Activated T-helper 1 cell treated with Interleukin-2 at 50 U/mL for 16 hours (primary cell): Measurements from ENCODE around the gene PRRC2A.

Experiments
- DNase-seq: peaks from one replicate; pipeline ENCODE4 v3.0.0-alpha.2; 2020; ENCODE audit warnings: low read depth

Gene PRRC2A

DNA sequence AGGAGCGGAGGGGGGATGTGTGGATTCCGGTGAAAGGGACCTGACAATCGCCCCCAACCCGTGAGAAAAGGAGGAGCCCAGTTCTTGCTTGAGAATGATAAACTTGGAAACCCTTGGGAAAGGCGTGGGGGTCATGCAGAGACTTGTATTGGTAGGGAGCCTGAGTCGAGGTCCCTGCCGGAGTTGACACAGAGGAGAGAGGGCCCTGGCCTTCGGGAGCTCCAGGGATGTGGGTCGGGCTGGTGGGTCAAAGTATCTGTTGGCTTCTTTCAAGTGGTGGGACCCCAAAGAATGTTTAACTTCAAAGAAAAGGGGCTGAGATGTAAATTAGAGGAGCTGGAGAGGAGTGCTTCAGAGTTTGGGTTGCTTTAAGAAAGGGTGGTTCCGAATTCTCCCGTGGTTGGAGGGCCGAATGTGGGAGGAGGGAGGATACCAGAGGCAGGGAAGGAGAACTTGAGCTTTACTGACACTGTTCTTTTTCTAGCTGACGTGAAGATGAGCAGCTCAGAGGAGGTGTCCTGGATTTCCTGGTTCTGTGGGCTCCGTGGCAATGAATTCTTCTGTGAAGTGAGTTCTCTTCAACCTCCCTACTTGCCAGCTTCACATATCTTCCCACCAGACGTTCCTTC lies 45.9 kb downstream of the PRRC2A start:
- DNase-seq, result no peak

DNA sequence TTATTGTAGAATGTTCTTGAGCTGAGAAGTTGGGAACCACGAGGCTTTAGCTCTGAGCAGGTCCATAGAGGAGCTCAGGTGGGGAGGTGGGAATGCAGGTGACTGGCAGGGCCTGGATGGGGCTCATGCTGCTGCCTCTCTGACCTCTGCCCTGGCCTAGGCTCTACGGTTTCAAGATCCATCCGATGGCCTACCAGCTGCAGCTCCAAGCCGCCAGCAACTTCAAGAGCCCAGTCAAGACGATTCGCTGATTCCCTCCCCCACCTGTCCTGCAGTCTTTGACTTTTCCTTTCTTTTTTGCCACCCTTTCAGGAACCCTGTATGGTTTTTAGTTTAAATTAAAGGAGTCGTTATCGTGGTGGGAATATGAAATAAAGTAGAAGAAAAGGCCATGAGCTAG lies 49.2 kb downstream of the PRRC2A start, which contains the start of gene LY6G5B:
TSS of gene LY6G5B (plus strand) at position 301 of the 400 bp plus-strand sequence. CDS start 975 bp downstream, outside the sequence.
- DNase-seq, result no peak

DNA sequence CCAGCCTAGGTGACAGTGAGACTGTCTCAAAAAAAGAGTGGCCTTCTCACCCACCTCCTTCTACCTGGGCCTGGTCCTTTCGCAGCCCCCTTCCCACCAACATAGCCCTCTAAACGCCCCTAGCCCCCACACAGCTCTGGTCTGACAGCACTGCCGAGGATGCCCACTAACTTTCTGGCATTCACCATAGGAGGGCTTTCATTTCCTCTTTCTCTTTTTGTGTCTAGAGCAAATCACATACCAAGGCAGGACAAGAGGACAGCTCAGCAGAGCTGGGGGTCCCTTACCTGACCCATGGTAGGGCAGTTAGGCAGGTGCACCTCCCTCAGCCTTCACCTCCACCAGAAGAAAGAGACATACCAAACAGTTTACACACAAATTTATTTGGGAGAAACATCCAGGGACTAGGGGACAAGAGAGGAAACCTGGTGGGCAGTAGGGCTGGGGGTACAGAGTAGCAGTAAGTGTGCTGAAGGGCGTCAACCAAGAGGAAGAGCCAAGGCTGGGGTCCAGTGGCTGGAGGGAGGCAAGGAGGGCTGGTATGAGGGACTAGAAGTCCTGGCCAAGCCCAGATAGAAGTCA lies 55.9 kb downstream of the PRRC2A start:
- DNase-seq, result no peak

DNA sequence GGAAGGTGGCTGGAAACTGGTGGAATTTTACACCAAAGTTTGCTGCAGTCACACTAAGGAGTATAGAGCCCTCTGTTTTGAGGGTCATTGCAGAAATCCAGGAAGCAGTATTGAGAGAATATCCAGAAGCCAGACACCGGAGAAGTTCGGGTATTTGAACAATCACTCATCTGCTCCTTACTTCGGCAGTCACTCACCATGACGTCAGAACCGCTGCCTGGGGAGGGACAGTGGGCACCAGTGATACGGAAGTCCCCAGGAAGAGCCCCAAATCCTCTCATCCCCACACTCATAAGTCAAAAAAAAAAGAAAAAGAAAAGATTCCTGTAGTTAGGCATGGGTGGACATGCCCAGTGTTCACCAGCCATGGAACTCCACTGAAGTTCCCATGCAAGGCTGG lies 56.4 kb downstream of the PRRC2A start:
- DNase-seq, result no peak

DNA sequence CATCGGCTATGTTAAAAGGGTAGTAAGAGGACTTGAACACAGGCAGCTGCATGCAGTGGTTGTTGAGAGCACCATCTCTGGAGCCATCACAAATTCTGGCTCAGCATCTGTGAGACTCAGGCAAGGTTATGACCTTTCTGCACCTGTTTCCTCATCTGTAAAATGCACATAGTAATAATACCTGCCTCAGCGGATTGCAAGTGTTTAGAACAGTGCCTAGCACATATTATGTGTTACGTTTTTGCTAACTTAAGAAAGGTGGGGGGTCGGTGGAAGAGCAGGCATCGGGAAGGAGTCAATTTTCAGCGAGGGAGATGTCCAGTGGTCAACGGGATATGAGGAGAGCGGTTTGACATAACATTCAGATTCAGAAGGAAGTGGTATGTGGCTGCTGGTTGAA lies 57.4 kb downstream of the PRRC2A start:
- no peak for DNase-seq

DNA sequence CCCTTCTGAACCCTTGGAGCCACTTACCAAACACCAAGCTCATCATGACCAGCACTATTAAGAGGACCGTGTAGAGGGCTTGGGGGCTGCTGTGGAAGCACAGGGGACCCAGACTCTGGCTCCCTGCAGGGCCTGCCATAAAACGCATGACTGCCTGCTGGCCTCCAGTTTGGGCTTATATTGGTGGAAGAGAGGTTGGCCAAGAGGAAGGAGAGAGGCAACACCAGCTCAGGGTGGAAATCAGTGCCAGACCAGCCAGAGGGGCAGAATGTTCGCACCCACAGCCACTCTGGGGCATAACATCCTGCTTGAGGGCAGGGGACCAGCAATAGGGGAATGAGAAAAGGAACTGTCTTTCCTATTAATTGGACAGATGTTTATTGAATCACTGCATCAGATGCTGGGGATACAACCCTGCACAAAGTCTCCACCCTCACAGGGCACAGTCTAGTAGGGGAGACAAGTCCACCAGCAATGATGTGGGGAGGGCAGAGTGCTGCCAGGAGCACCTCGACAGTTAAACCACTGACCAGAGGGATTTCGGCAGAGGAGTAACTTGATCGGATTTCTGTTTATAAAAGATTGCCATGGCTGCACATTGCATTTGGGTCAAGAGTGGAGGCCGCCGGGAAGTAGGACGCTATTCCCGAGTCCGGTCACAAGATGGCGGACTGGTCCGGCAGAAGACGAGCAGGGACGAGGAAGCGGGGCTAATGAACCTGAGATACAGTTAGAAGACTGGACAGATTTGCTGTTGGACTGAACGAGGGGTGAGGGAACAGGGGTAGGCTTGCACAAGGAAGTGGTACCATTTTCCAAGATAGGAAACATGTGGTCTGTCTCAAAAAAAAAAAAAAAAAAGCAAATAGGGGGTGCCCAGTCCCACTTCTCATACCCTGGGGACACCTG lies 60.0 kb downstream of the PRRC2A start, which contains the start of gene LY6G5C:
TSS of gene LY6G5C (minus strand) at position 842 of the 909 bp plus-strand sequence. CDS start at position 148, 694 bp downstream.
- peak; percentile 38 for DNase-seq

DNA sequence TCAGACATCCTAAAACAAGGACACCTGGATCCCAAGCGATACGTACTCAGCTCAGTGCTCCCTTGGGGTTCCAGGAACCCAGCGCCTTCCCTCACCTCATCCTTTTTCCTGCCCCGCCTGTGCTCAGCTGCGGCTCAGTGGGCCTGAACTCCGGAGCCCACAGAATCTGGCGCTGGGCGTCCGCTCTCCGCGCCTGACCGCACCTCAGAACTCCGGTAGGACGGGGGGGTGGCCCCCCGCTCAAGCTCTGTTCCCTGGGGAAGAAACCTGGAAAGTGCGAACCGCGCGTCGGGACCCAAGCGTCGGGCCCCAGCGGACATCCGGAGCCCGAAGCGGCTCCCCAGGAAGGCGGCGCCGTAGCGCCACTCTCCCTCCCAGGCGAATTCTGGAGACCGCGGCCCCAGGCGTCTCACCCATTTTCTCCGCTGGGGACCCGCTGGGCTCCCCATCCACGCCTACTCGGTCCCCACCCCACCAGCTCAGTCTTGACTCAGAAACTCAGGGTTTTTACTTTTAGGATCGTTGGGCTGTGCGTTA lies 60.7 kb downstream of the PRRC2A start:
- peak; percentile 31 for DNase-seq

DNA sequence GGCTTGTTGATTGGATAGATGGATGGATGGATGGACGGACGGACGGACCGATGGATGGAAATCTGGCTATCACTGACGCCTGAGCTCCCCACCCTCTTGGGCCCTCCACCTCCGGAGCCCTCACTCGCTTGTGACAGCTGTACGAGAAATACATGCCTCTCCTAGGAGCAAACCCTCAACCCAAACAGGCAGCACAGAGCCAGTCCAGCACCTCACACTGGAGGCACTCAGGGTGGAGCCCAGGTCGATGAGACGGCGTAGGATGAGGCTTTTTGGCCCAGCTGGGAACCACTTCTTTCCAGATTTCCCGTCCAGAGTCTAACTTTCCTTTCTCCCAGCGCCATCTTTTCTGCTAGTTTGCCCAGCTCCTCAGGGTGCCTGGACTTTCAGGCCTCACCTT lies 63.1 kb downstream of the PRRC2A start:
- DNase-seq, result no peak

DNA sequence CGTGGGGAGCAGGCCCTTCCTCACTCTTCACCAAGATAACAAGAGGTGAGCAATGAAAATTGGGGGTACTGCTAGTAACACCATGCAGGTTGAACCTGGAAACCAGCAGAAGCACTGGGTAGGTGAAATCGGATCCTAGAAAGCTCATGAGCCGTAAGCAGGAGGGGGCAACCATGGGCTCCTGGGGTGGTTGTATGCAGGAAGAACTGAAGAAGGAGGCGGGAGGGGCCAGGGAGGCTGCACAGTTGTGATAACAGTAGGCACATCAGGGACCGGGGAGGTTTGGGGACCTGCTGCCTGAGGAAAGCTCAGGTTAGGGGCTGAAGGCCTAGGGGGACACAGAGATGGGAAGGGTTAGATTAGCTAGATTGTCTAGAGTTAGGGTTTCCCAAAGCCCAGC lies 66.0 kb downstream of the PRRC2A start:
- DNase-seq, result no peak

DNA sequence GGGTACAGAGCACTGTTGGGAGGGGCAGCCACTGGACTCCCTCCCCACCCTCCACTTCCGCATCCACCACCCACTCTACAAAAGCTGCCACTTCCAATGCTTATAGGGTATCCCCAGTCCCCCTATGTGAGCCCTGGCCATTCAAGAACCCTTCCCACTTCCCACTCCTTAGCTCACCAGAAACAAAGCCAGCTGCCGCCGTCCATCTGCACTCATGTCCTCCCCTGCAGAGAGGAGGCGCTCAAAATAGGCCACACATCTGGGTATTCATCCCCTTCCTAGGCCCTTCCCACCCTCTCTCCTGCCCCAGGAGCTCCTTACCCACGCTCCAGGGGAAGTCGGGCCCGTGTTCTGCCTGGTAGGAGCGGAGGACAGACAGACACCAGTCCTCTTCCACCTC lies 66.8 kb downstream of the PRRC2A start:
- no peak for DNase-seq
